Jurkat, Clone E6-1 (cell line): Measurements from ENCODE around the gene ZZZ3.
"Not testable (repeated sequence)": the region's sequence is repeated elsewhere in the genome, so short reads cannot be mapped to it uniquely, and the experiment has no call there.

ENCODE experiments used
- DNase-seq: peaks from one replicate; pipeline ENCODE4 v3.0.0-alpha.2; 2011; ENCODE audit warnings: low read depth, low spot score
- H3K4me3 ChIP-seq: 2 replicates; pipeline ENCODE4 v1.5.1; 2011; ENCODE audit warnings: mild to moderate bottlenecking, low read length, control low read depth, moderate library complexity

Gene ZZZ3

DNA sequence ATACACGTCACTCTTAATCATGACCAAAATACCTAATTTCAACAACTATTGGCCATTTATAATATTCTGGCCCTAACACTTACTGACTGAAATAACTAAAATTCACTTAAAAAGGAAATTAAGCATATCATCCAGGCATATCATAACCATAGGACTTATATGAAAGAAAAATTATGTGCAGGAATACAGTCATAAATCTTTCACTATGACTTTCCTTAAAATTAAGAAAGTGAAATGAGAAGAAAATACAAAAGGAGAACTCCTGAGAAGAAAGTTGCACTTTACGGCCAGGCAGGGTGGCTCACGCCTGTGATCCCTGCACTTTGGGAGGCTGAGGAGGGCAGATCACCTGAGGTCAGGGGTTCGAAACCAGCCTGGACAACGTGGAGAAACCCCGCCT lies 9.4 kb downstream of the ZZZ3 start:
- no peak overlapping the region for H3K4me3 ChIP-seq
- no peak for DNase-seq

DNA sequence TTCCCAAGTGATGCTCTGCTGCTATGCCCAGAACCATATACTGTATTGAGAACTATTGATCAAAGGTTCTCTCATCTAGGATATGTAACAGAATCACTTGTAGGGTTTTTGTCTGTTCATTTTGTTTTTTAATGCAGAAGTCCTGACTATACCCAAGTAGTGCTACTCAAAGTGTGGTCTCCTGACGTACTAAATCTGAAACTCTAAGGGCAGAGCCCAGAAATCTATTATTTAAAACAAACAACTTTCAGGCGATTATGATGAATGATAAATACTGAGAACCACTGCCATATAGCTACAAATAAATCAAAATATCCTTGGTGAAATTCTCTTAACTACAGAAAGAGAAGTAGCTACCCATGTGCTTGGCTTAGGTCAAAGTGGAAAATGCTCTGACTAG lies 10.1 kb downstream of the ZZZ3 start:
- no peak overlapping the region for H3K4me3 ChIP-seq
- no peak for DNase-seq

DNA sequence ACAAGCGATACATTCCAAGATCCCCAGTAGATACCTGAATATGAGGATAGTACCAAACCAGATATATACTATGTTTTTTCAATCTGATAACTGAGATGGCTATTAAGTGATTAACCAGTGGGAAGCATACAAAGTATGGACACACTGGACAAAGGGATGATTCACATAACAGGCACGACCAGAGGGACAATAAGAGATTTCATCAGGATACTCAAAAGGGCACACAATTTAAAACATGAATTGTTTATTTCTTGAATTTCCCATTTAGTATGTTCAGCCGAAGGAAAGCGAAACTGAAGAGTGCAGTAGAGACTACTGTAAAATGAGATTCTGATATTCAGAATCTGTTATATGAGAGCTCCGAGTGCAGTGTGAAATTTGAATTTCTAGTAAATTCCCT lies 10.6 kb downstream of the ZZZ3 start:
- DNase-seq: no peak

DNA sequence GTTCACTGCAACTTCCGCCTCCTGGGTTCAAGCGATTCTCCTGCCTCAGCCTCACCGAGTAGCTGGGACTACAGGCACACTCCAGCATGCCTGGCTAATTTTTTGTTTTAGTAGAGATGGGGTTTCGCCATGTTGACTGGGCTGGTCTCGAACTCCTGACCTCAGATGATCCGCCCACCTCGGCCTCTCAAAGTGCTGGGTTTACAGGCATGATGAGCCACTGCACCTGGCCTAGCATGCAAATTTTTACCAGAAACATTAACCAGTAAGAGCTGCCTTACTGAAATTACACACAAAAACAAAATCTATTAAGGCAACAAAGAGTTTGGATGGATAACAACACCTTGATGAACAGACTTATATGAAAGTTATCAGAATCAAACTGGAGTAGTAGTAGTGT lies 12.1 kb downstream of the ZZZ3 start:
- no peak for DNase-seq
- no peak overlapping the region for H3K4me3 ChIP-seq

More for the DNA sequence above, 10.6 kb downstream of the ZZZ3 start:
- H3K4me3 ChIP-seq: no peak overlapping the region

DNA sequence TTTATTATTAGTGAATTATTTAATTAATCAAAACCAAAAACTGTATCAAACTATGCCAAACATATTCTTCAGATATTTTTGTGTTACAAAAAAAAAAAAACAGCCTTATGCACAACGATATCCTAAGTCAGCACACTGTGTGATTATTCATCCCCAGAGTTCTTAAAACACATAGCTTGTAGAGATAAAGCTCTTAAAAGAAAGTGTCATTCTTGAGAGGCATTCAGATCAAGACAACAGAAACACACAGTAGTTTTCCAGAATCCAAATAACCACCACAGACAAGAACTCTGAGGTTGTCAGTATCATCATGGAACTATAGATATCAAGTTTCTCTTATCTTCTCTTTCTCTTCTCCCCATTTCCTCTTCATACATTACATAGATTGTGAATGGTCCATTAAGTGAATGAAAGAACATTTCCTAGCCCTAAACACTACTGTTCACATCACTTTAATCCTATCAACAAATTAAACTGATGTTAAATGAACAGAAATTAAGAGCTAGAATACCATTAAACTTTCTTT lies 13.5 kb downstream of the ZZZ3 start:
- DNase-seq: no peak
- H3K4me3 ChIP-seq: no peak overlapping the region

DNA sequence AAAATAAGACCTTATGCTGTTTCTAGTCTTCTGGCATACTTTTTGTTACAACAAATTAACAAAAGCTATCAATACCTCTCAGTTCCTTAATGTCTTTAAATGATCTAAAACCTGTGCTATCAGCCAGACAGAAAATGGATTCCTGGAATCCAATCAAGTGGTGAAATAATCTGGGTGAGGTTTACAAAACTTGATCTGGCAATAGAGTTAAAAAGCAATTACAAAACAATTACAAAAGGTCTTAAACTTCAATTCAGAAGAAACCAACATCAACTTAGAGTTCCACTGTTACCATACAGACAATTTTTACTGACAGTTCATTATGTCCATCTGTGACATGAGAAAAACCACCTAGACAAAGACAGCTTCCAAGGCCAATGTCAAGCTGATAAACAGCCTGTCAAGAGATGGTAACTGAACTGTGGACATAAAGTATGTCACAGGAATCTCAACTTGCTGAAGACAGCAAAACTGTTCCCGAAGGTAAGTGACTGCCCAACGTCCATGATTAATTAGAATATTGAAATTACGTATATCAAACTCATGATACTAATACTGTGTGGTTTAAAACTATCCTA lies 17.4 kb downstream of the ZZZ3 start:
- H3K4me3 ChIP-seq: no peak overlapping the region
- no peak for DNase-seq

DNA sequence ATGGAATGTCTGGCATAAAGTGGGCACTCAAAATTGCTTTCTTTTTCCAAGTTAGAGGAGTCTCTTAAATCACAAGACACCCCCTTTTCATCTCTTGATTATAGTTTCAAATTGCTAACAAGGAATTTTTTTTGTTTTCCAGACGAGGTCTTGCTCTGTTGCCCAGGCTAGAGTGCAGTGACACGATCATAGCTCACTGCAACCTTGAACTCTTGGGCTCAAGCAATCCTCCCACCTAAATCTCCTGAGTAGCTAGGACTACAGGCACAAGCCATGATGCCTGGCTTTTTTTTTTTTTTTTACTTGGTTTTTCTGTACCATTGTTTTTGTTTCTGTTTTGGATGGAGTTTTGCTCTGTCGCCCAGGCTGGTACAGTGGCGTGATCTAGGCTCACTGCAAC lies 20.8 kb downstream of the ZZZ3 start:
- H3K4me3 ChIP-seq: no peak overlapping the region
- no peak for DNase-seq

DNA sequence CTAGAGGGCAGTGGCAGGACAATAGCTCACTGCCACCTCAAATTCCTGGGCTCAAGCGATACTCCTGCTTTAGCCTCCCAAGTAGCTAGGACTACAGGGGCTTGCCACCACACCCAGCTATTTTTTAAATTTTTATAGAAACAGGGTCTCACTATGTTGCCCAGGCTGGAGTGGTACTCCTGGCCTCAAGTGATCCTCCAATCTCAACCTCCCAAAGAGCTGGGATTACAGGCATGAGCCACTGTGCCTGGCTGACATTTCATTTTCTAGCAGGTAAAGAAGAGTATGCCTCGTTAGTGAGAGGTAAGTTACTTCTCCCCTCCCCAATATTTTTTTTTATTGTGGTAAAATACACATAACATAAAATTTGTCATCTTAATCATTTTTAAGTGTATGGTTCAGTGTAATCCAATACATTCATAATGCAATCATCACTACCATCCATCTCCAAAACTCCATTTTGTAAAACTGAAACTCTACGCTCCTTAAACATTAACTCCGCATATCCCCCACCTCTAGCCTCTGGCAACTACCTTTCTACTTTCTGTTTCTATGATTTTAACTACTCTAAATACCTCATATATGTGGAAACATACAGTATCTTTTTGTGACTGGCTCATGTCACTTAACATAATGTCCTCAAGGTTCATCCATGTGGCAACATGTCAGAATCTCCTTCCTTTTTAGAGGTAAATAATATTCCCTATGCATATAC lies 22.4 kb downstream of the ZZZ3 start:
- DNase-seq: no peak
- no peak overlapping the region for H3K4me3 ChIP-seq

DNA sequence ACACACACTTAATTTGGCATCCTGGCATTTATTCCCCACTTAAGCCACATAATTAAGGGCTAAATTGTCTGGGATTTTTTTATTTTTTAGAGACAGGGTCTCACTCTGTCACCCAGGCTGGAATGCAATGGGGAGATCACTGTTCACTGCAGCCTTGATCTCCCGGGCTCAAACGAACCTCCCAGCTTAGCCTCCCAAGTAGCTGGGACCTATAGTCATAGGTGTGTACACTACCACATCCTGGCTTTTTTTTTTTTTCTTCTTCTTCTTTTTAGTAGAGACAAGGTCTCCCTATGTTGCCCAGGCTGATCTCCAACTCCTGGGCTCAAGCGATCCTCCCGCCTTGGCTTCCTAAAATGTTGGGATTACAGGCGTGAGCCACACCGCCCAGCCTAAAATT lies 24.2 kb downstream of the ZZZ3 start:
- DNase-seq: no peak
- H3K4me3 ChIP-seq: no peak overlapping the region

DNA sequence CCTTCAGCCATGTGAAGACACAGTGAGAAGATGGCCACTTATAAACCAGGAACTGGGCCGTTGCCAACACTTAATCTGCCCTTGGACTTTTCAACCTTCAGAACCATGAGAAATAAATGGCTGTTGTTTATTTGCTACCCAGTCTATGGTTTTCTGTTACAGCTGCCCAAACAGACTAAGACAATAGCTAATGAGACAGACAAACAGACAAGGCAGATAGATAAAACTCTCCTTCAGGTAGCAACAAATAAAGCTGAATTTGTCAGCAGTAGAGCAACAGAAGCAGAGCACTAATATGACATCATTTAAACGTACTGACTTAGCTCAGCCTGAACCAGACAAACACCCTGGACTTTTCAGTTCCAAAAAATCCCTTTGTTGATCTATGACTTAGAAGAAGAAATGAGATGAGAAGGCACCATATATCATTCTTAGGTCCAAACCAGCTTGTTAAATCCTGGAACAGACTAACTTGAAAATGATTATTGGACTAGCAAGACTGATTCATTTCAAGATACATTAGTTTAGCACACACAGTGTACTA lies 27.0 kb downstream of the ZZZ3 start:
- no peak for DNase-seq
- H3K4me3 ChIP-seq: no peak overlapping the region

DNA sequence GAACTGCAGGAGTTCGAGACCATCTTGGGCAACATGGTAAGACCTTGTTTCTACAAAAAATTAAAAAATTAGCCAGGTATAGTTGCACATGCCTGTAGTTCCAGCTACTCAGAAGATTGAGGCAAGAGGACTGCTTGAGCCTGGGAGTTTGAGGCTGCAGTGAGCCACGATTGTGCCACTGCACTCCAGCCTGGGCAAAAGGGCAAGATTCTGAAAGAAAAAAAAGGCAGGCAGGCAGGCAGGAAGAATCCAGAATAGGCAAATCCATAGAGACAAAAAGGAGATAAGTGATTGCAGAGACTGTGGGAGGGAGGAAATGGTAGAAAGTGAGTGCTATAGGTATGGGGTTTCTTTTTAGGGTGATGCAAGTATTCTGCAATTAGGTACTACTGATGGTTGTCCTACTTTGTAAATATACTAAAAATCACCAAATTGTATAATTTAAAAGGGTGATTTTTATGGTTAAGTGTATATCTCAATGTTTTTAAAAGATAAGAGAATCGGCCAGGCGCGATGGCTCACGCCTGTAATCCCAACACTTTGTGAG lies 29.4 kb downstream of the ZZZ3 start:
- no peak overlapping the region for H3K4me3 ChIP-seq
- DNase-seq: no peak

DNA sequence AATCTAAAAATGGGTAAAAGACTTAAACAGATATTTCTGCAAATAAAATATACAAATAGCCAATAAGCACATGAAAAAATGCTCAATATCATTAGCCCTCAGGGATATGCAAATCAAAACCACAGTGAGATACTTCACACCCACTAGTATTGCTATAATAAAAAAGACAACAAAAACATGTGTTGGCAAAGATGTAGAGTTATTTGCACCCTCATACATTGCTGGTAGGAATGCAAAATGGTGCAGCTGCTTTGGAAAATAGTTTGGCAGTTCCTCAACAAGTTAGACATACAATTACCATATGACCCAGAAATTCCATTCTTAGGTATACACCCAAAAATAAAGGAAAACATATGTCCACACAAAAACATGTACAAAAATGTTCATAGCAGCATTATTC lies 30.2 kb downstream of the ZZZ3 start:
- DNase-seq: no peak

DNA sequence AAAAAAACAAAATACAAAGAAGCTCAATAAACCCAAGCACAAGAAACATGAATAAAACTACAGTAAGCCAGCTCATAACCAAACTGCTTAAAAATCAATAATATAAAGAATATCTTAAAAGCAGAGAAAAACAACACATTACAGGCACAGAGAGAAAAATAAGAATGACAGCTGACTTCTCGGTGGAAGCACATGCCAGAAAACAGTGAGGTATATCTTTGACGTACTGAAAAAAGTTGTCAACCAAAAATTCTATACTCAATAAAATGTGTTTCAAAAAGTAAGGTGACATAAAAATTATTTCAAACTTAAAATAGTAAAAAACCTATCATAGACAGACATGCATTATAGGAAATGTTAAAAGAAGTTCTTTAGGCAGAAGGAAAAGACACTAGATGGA lies 33.3 kb downstream of the ZZZ3 start:
- H3K4me3 ChIP-seq: no peak overlapping the region
- DNase-seq: no peak

More for the DNA sequence above, 30.2 kb downstream of the ZZZ3 start:
- no peak overlapping the region for H3K4me3 ChIP-seq

DNA sequence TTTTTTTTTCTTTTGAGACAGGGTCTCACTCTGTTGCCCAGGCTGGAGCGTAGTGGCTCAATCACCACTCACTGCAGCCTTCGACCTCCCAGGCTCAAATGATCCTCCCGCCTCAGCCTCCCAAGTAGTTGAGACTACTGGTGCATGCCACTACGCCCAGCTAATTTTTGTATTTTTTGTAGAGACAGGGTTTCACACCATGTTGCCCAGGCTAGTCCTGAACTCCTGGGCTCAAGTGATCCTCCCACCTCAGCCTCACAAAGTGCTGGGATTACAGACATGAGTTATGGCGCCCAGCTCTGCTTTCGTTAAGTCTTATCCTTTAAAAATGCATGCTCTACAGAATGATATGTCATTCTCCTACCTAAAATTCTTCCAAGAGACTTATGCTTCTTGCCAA lies 36.2 kb downstream of the ZZZ3 start:
- H3K4me3 ChIP-seq, DNase-seq: not testable (repeated sequence)

DNA sequence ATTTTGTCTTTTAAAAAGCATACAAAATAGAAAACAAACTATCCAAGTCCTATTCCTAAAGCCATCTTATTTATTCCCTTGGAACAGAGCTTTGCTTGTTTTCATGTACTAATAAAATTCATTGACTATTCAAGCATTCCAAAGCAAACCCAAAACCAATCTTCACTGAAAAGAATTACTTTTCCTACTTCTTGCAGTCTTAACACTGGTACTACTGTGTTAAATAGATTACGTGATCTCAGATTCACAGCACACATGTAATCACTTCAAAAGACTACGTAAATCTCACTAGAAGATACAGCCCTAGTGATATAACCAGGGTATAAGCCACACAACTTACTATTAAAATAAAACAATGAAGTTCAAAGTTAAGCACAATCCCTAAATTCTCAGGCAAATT lies 39.0 kb downstream of the ZZZ3 start:
- H3K4me3 ChIP-seq: no peak overlapping the region
- no peak for DNase-seq

DNA sequence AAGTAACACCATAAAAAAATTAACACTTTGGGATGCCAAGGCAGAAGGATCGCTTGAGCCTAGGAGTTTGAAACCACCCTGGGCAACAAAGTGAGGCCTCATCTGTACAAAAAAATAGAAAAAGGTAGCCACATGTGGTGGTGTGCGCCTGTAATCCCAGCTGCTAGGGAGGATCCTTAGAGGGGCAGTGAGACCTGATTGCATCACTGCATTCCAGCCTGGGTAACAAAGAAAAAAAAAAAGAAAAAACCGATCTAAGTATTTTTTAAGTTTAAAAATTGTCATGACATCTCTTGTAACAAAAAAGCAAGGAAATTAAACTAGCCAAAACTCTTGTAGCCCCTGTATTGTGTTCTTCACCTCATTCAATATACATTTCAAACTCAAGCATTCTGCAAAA lies 39.5 kb downstream of the ZZZ3 start:
- DNase-seq: no peak
- H3K4me3 ChIP-seq: no peak overlapping the region

DNA sequence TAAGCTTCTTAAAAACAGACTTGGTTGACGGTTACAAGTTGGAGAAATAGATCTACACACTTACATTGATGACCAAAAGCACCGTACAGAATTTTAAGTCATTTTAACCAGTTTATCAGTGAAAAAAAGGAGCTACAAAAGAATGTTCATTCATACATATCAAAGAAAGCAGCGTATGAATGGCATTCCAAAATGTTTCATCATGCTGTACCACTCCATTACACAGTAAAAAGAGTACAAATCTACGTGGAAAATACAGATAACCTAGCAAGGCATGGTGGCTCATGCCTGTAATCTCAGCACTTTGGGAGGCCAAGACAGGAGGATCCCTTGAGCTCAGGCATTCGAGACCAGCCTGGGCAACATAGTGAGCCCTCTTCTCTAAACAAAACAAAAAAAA lies 40.3 kb downstream of the ZZZ3 start:
- no peak for DNase-seq

DNA sequence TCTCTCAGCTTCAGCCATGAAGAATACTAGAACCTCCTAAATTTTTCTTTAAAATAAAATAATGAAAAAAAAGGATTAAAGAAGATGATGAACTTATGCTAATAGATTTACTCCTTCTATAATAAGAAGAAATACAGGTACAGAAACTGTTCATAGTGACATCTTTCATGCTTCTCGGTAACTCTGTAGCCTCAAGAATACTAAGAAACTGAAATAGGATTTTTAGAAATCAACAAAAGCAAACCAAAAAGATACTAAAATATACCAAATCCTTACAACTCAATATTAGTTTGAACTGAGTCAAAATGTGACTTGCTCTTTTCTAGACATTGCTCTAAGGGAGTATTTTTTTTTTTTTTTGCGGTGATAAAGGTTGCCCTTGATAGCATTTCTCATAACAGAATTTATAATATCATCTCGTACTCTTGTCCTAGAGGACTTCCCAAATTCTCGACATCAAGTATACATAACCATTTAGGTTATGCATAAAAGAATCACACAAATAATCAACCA lies 42.8 kb downstream of the ZZZ3 start:
- no peak for DNase-seq
- H3K4me3 ChIP-seq: no peak overlapping the region

More for the DNA sequence above, 40.3 kb downstream of the ZZZ3 start:
- H3K4me3 ChIP-seq: no peak overlapping the region

DNA sequence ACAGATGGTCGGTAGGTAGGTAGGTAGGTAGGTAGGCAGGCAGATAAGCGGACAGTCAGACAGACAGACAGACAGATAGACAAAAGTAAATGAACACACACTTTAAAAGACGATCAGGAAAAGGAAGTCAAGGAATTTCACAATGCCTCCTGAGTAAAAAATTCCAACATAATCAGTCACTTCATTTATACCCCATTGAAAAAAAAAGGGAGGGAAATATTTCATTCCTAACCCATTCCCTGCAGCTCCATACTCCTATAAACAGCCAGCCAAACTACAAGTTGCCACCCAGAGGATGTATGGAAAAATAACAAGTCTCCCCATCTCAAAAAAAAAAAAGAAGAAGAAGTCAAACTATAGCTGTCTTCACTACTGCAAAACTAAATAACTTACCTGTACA lies 43.4 kb downstream of the ZZZ3 start:
- H3K4me3 ChIP-seq: no peak overlapping the region
- no peak for DNase-seq

DNA sequence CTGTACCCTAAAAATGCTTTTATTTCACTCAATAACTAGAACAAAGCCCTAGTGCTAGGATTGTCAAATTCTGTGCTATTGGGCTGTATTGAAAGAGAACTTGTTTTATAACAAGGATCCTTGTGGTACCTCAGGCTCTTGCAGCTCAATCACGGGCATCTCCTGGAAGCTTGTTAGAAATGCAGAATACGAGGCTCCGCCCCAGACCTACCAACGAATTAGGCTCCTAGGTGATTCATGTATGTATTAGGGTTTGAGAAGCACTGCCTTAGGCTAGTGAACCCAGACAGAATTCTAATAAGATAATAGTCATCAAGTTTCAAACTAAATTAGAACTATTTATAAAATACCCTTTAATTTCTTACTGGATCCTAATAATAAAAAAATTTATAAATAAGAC lies 45.6 kb downstream of the ZZZ3 start:
- DNase-seq: no peak
- H3K4me3 ChIP-seq: no peak overlapping the region
